DND-41 (cell line): Measurements from ENCODE around the gene AOPEP.

ENCODE experiments used
- CTCF ChIP-seq: IDR thresholded peaks from 2 replicates; pipeline ENCODE4 v1.5.1; 2012; ENCODE audit warnings: borderline replicate concordance, low read length, moderate library complexity, mild to moderate bottlenecking; ENCODE audit not compliant: poor library complexity, severe bottlenecking; ENCODE audit errors: extremely low read depth
- EZH2 ChIP-seq: IDR thresholded peaks from 3 replicates; pipeline ENCODE4 v1.6.1; 2012; ENCODE audit warnings: borderline replicate concordance, low read depth, mild to moderate bottlenecking, moderate library complexity, low read length, inconsistent platforms; ENCODE audit not compliant: severe bottlenecking

- no peak for TF ChIP-seq CTCF
- no peak for TF ChIP-seq EZH2
Measured at GRCh38 chr9:95055851-95056551, 329.5 kb downstream of the AOPEP start.
